MM.1S (cell line): ENCODE results near the gene EHBP1.

ENCODE experiments used
- DNase-seq: peaks from one replicate; pipeline ENCODE4 v3.0.0-alpha.2; 2015
- H2AFZ ChIP-seq: fragments of 300-600 bp; sonication (generic); 2 replicates; pipeline ENCODE4 v1.6.0; 2016; ENCODE audit warnings: antibody characterized with exemption, low read length
- H3F3A ChIP-seq: fragments of 300-600 bp; sonication (generic); 2 replicates; pipeline ENCODE4 v1.6.1; 2016; ENCODE audit warnings: mild to moderate bottlenecking, antibody characterized with exemption, low read length, moderate library complexity, mixed read lengths; ENCODE audit not compliant: insufficient read depth
- H3K27ac ChIP-seq: fragments of 300-600 bp; sonication (generic); 2 replicates; pipeline ENCODE4 v1.5.1; 2016; ENCODE audit warnings: mild to moderate bottlenecking, low read length
- H3K27me3 ChIP-seq: fragments of 300-600 bp; sonication (generic); replicated peaks from 2 replicates; pipeline ENCODE4 v1.6.0; 2016; ENCODE audit warnings: low read length; ENCODE audit not compliant: insufficient read depth
- H3K36me3 ChIP-seq: fragments of 300-600 bp; sonication (generic); replicated peaks from 2 replicates; pipeline ENCODE4 v1.6.1; 2016; ENCODE audit warnings: mild to moderate bottlenecking, low read length, mixed read lengths; ENCODE audit not compliant: insufficient read depth
- H3K4me1 ChIP-seq: fragments of 300-600 bp; sonication (generic); 2 replicates; pipeline ENCODE4 v1.6.1; 2016; ENCODE audit warnings: low read length, mixed read lengths
- H3K4me2 ChIP-seq: fragments of 300-600 bp; sonication (generic); 2 replicates; pipeline ENCODE4 v1.6.0; 2016; ENCODE audit warnings: low read depth, low read length
- H3K4me3 ChIP-seq: fragments of 300-600 bp; sonication (generic); 2 replicates; pipeline ENCODE4 v1.5.1; 2016; ENCODE audit warnings: low read length, mixed read lengths
- H3K79me2 ChIP-seq: fragments of 300-600 bp; sonication (generic); 2 replicates; pipeline ENCODE4 v1.6.1; 2016; ENCODE audit warnings: mixed run types, low read length, mixed read lengths
- H3K9ac ChIP-seq: fragments of 300-600 bp; sonication (generic); 2 replicates; pipeline ENCODE4 v1.6.1; 2016; ENCODE audit warnings: low read length, mixed read lengths
- H3K9me2 ChIP-seq: fragments of 300-600 bp; sonication (generic); replicated peaks from 2 replicates; pipeline ENCODE4 v1.6.1; 2016; ENCODE audit warnings: mild to moderate bottlenecking, low read length, mixed read lengths; ENCODE audit not compliant: insufficient read depth
- H3K9me3 ChIP-seq: fragments of 300-600 bp; sonication (generic); replicated peaks from 2 replicates; pipeline ENCODE4 v1.6.1; 2016; ENCODE audit warnings: mild to moderate bottlenecking, low read length, mixed read lengths; ENCODE audit not compliant: insufficient read depth
- H4K20me1 ChIP-seq: fragments of 300-600 bp; sonication (generic); 2 replicates; pipeline ENCODE4 v1.6.1; 2016; ENCODE audit warnings: mild to moderate bottlenecking, low read length, moderate library complexity, mixed read lengths; ENCODE audit not compliant: insufficient read depth
- EZH2 ChIP-seq: fragments of 300-600 bp; sonication (generic); optimal IDR thresholded peaks from 2 replicates; pipeline ENCODE3; 2017; ENCODE audit warnings: low read depth, mild to moderate bottlenecking, antibody characterized with exemption, low read length, mixed read lengths
- EZH2phosphoT487 ChIP-seq: fragments of 300-600 bp; sonication (generic); IDR thresholded peaks from 2 replicates; pipeline ENCODE4 v1.6.1; 2018; ENCODE audit warnings: antibody characterized with exemption, low read length
- TF ChIP-seq, protein P1 (sequence below): fragments of 300-600 bp; sonication (generic); IDR thresholded peaks from 2 replicates; pipeline ENCODE4 v1.5.1; 2016; ENCODE audit warnings: antibody characterized with exemption, low read length, mixed read lengths

EHBP1 gene

DNA sequence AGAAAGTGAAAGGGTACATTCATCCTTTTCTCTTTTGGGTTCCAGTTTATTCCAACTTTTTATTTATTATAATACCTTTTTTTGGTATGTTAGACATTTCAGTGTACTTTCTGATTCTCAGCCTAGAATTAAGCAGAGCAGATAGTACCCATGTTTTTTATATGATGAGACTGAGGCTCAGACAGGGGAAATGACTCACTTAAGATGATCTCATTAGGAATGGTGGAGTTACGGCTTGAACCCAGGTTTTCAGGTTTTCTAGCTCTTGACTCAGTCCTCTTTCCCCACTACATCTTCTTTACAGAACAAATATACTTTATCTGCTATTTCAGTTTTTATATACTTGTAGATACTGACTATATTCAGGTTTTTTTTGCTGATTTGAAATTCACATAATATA, 293.4 kb downstream of the EHBP1 start:
- no peaks in the 10 kb centered on the region for H3K36me3 ChIP-seq
- H3K4me2 ChIP-seq = no peak overlapping the region
- no peak for DNase-seq
- no peak overlapping the region for H3K4me3 ChIP-seq
- no peak for TF ChIP-seq EZH2
- TF ChIP-seq, protein P1, sequence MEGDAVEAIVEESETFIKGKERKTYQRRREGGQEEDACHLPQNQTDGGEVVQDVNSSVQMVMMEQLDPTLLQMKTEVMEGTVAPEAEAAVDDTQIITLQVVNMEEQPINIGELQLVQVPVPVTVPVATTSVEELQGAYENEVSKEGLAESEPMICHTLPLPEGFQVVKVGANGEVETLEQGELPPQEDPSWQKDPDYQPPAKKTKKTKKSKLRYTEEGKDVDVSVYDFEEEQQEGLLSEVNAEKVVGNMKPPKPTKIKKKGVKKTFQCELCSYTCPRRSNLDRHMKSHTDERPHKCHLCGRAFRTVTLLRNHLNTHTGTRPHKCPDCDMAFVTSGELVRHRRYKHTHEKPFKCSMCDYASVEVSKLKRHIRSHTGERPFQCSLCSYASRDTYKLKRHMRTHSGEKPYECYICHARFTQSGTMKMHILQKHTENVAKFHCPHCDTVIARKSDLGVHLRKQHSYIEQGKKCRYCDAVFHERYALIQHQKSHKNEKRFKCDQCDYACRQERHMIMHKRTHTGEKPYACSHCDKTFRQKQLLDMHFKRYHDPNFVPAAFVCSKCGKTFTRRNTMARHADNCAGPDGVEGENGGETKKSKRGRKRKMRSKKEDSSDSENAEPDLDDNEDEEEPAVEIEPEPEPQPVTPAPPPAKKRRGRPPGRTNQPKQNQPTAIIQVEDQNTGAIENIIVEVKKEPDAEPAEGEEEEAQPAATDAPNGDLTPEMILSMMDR = no peak
- H3F3A ChIP-seq = no peaks in the 10 kb centered on the region
- no peaks in the 10 kb centered on the region for H3K9me3 ChIP-seq
- H3K79me2 ChIP-seq = no peaks in the 10 kb centered on the region
- H4K20me1 ChIP-seq = no peaks in the 10 kb centered on the region
- no peak overlapping the region for H3K27ac ChIP-seq
- H3K9ac ChIP-seq = no peak overlapping the region
- H3K9me2 ChIP-seq = no peaks in the 10 kb centered on the region
- no peaks in the 10 kb centered on the region for H3K27me3 ChIP-seq
- no peak overlapping the region for H2AFZ ChIP-seq
- no peaks in the 10 kb centered on the region for H3K4me1 ChIP-seq

GRCh38 chr2:62999905-63000304, 294.4 kb downstream of the EHBP1 start:
- Histone ChIP-seq H3F3A (no peaks in the 10 kb centered on the region), H3K27me3 (no peaks in the 10 kb centered on the region), H3K4me3 (no peak overlapping the region), H3K9me3 (no peaks in the 10 kb centered on the region), H4K20me1 (no peaks in the 10 kb centered on the region), H3K4me2 (no peak overlapping the region), H2AFZ (no peak overlapping the region), H3K27ac (no peak overlapping the region), H3K9ac (no peak overlapping the region), H3K36me3 (no peaks in the 10 kb centered on the region), H3K9me2 (no peaks in the 10 kb centered on the region), H3K79me2 (no peaks in the 10 kb centered on the region), H3K4me1 (no peaks in the 10 kb centered on the region)
- no peak for DNase-seq
- TF ChIP-seq, protein P1 = no peak
- no peak for TF ChIP-seq EZH2phosphoT487
- no peak for TF ChIP-seq EZH2

DNA sequence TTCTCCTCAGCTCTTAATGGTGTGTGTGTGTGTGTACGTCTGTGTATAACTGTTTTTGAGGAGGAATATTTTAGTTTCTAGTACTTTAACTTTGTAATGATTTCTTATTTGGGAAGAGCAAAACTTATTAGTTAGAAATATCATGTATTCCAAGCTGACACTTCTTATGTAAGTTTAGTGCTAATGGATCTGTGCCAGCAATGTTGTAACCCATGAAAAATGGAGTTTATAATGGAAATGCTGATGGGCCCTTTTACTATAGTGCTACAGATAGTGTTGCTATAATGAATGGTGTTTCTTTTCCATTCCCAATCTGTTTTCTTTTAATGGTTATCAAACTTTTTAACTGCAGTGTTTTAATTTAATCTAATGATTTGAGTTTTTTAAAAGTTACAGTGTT, 295.3 kb downstream of the EHBP1 start:
- no peak for TF ChIP-seq EZH2phosphoT487
- TF ChIP-seq, protein P1 = no peak
- TF ChIP-seq EZH2 = no peak
- Histone ChIP-seq H3K4me3 (no peak overlapping the region), H3F3A (no peaks in the 10 kb centered on the region), H2AFZ (no peak overlapping the region), H3K27me3 (no peaks in the 10 kb centered on the region), H3K36me3 (no peaks in the 10 kb centered on the region), H3K4me2 (no peak overlapping the region), H3K9me3 (no peaks in the 10 kb centered on the region), H3K9ac (no peak overlapping the region), H3K27ac (no peak overlapping the region), H4K20me1 (no peaks in the 10 kb centered on the region), H3K79me2 (no peaks in the 10 kb centered on the region), H3K9me2 (no peaks in the 10 kb centered on the region), H3K4me1 (no peaks in the 10 kb centered on the region)
- no peak for DNase-seq
